Omental fat pad (tissue), 4 donors: ENCODE measurements around the gene FUOM. TPM values are rescaled to one million over a fixed set of nuclear protein-coding genes. Genes with fewer than 3 reads are reported as not detected.

Experiments used
- ATAC-seq: fragments of 150-250 bp; one replicate; pipeline ENCODE4 v1.9.1; 2016; ENCODE audit warnings: mild to moderate bottlenecking, moderate library complexity; ENCODE audit not compliant: low FRiP score
- DNase-seq: peaks from one replicate; pipeline ENCODE4 v3.0.0-alpha.2; 2019; ENCODE audit warnings: low spot score
- CTCF ChIP-seq, 3 donors: fragments of 450-650 bp; IDR thresholded peaks; one replicate each; pipeline ENCODE4 v1.5.1; 2016 to 2017; ENCODE audit warnings: antibody characterized with exemption in 3 of 3, mild to moderate bottlenecking in 3 of 3, moderate library complexity in 2 of 3
- total RNA-seq, 4 donors: library from RNA; depleted of rRNA; stranded (reverse); fragments of >200 nt; gene quantifications; one replicate each; pipeline ENCODE4 v1.1.0, GENCODE V29; 2016

The FUOM gene
- total RNA-seq, 4 donors from 2014 or later = 20.6 to 34.3 (median 24.1) TPM

GRCh38 chr10:133401500-133401899 lies 43.7 kb upstream of the FUOM start:
- no peak for TF ChIP-seq CTCF (IDR thresholded peaks at IDR 0.05)
- DNase-seq = no peak
- ATAC-seq = no peak

- DNase-seq = no peak
- no peak for ATAC-seq
- no peak for TF ChIP-seq CTCF (IDR thresholded peaks at IDR 0.05)
Observed at GRCh38 chr10:133400624-133401424, 43.0 kb upstream of the FUOM start.

- ATAC-seq = no peak
- DNase-seq = no peak
- TF ChIP-seq CTCF (IDR thresholded peaks at IDR 0.05) = no peak
Observed at GRCh38 chr10:133399123-133399601, 41.3 kb upstream of the FUOM start.

GRCh38 chr10:133397938-133398337 lies 40.1 kb upstream of the FUOM start:
- DNase-seq (no peak), ATAC-seq (no peak)
- TF ChIP-seq CTCF (IDR thresholded peaks at IDR 0.05) = no peak

- ATAC-seq = no peak
- no peak for DNase-seq
- TF ChIP-seq CTCF (IDR thresholded peaks at IDR 0.05) = no peak
Observed at GRCh38 chr10:133396035-133396624, 38.3 kb upstream of the FUOM start.

- TF ChIP-seq CTCF (IDR thresholded peaks at IDR 0.05) = no peak
- DNase-seq = no peak
- no peak for ATAC-seq
Observed at GRCh38 chr10:133394801-133395221, 37.0 kb upstream of the FUOM start.
